Measurements from ENCODE around the gene SLC4A2. TPM values are rescaled to one million over a fixed set of nuclear protein-coding genes. Genes with fewer than 3 reads are reported as not detected.
"Not testable (repeated sequence)": the region's sequence is repeated elsewhere in the genome, so short reads cannot be mapped to it uniquely, and the experiment has no call there.

SLC4A2 gene
- polyA plus RNA-seq, 2 donors, result 35.7 to 45.5 TPM

GRCh38 chr7:151023232-151023631 lies 36.2 kb upstream of the SLC4A2 start:
- peak overlapping the region; percentile 20 to 54 for H3K4me3 ChIP-seq (ENCODE audit: low read depth in 1 of 2, low read length in 2 of 2)
- peaks cover 0 to 7% of the 10 kb centered on the region in 2 donors for H3K27me3 ChIP-seq (ENCODE audit: control insufficient read depth in 1 of 2, insufficient read depth in 2 of 2, low read length in 2 of 2)
- H3K4me1 ChIP-seq (ENCODE audit: control insufficient read depth in 2 of 2, insufficient read depth in 2 of 2, low read length in 1 of 2), result peaks cover 0 to 11% of the 10 kb centered on the region in 2 donors
- peaks cover 0 to 5% of the 10 kb centered on the region in 2 donors for H3K9me3 ChIP-seq (ENCODE audit: control insufficient read depth in 2 of 2, insufficient read depth in 1 of 2, low read depth in 1 of 2, low read length in 1 of 2)
- no peaks in the 10 kb centered on the region for H3K36me3 ChIP-seq (ENCODE audit: control insufficient read depth in 2 of 2, insufficient read depth in 2 of 2, low read length in 1 of 2)
- 77 to 85% methylated on average over 10 of the region's 10 CpGs for WGBS, 2 donors
- H3K27ac ChIP-seq (ENCODE audit: low read depth in 2 of 2, low read length in 1 of 2), result no peak overlapping the region

DNA sequence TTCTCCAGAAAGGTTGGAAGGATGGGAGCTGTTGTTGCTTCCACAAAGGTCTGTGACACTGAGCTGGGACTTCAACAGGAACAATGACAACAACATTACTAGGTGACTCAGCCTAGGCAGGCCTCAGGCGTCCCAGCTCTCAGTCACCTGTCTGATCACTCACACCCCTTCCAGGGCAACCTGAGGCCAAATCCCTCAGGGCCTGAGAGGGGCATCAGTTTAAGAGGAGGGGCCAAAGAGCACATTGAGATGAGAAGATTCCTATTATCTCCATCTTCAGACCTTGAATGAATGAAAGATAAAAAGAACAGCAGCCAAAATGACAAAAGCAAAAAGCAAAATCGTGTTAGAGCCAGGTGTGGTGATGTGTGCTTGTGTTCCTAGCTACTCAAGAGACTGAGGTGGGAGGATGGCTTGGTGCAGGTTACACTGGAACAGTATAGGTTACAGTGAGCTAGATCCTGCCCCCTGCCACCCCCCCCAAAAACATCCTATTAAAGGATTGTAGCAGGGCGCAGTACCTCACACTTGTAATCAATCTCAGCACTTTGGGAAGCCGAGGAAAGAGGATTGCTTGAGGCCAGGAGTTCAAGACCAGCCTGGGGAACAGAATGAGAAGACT lies 34.8 kb upstream of the SLC4A2 start, which contains the start of gene ATG9B:
Gene ATG9B (minus strand): TSS at position 60 of the 622 bp plus-strand sequence. CDS start 71 bp downstream, outside the sequence.
- peak within 1 kb of the TSS; percentile 35 to 63 for H3K27ac ChIP-seq (ENCODE audit: low read depth in 2 of 2, low read length in 1 of 2)
- peaks cover 0 to 4% of the 10 kb centered on the region in 2 donors for H3K27me3 ChIP-seq (ENCODE audit: control insufficient read depth in 1 of 2, insufficient read depth in 2 of 2, low read length in 2 of 2)
- H3K4me1 ChIP-seq (ENCODE audit: control insufficient read depth in 2 of 2, insufficient read depth in 2 of 2, low read length in 1 of 2), result peaks cover 0 to 2% of the 10 kb centered on the region in 2 donors
- WGBS, 2 donors, result 70 to 76% methylated on average over 4 of the region's 4 CpGs
- H3K9me3 ChIP-seq (ENCODE audit: control insufficient read depth in 2 of 2, insufficient read depth in 1 of 2, low read depth in 1 of 2, low read length in 1 of 2), result no peaks in the 10 kb centered on the region
- no peaks in the 10 kb centered on the region for H3K36me3 ChIP-seq (ENCODE audit: control insufficient read depth in 2 of 2, insufficient read depth in 2 of 2, low read length in 1 of 2)
- H3K4me3 ChIP-seq (ENCODE audit: low read depth in 1 of 2, low read length in 2 of 2), result peak within 1 kb of the TSS; percentile 39 to 54

- H3K27ac ChIP-seq (ENCODE audit: low read depth in 2 of 2, low read length in 1 of 2), result peak overlapping the region; percentile 6 to 86
- WGBS, 2 donors, result 84 to 85% methylated on average over 4 of the region's 4 CpGs
- H3K9me3 ChIP-seq (ENCODE audit: control insufficient read depth in 2 of 2, insufficient read depth in 1 of 2, low read depth in 1 of 2, low read length in 1 of 2), result no peaks in the 10 kb centered on the region
- no peaks in the 10 kb centered on the region for H3K27me3 ChIP-seq (ENCODE audit: control insufficient read depth in 1 of 2, insufficient read depth in 2 of 2, low read length in 2 of 2)
- no peaks in the 10 kb centered on the region for H3K36me3 ChIP-seq (ENCODE audit: control insufficient read depth in 2 of 2, insufficient read depth in 2 of 2, low read length in 1 of 2)
- no peak overlapping the region for H3K4me3 ChIP-seq (ENCODE audit: low read depth in 1 of 2, low read length in 2 of 2)
- peaks cover 0 to 2% of the 10 kb centered on the region in 2 donors for H3K4me1 ChIP-seq (ENCODE audit: control insufficient read depth in 2 of 2, insufficient read depth in 2 of 2, low read length in 1 of 2)
Measured at GRCh38 chr7:151025924-151026671, 33.3 kb upstream of the SLC4A2 start.

- H3K4me1 ChIP-seq (ENCODE audit: control insufficient read depth in 2 of 2, insufficient read depth in 2 of 2, low read length in 1 of 2); H3K36me3 ChIP-seq (ENCODE audit: control insufficient read depth in 2 of 2, insufficient read depth in 2 of 2, low read length in 1 of 2); H3K9me3 ChIP-seq (ENCODE audit: control insufficient read depth in 2 of 2, insufficient read depth in 1 of 2, low read depth in 1 of 2, low read length in 1 of 2); H3K27me3 ChIP-seq (ENCODE audit: control insufficient read depth in 1 of 2, insufficient read depth in 2 of 2, low read length in 2 of 2): not testable (repeated sequence)
- Histone ChIP-seq H3K27ac (ENCODE audit: low read depth in 2 of 2, low read length in 1 of 2) (peak overlapping the region; percentile 88 to 97), H3K4me3 (ENCODE audit: low read depth in 1 of 2, low read length in 2 of 2) (peak overlapping the region in 1 of 2 donors; percentile 85)
- 40 to 48% methylated on average over 19 of the region's 19 CpGs for WGBS, 2 donors
Measured at GRCh38 chr7:151026771-151027727, 32.3 kb upstream of the SLC4A2 start.

DNA sequence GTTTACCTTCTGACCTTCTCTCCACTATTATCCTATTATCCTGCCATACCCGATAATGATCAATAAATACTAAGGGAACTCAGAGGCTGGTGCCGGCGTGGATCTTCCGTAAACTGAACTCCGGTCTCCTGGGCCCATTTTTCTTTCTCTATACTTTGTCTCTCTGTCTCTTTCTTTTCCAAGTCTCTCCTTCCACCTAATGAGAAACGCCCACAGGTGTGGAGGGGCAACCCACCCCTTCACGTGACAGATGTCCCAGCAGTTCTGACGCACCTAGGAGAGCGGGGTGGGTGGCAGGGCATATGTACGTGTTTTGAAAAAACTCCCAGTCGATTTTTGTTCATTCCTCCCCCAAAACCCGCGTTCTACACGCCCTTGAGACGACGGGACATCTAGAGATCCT lies 31.7 kb upstream of the SLC4A2 start:
- Histone ChIP-seq H3K4me3 (ENCODE audit: low read depth in 1 of 2, low read length in 2 of 2) (peak overlapping the region; percentile 30 to 85), H3K27ac (ENCODE audit: low read depth in 2 of 2, low read length in 1 of 2) (peak overlapping the region; percentile 88 to 97)
- H3K9me3 ChIP-seq (ENCODE audit: control insufficient read depth in 2 of 2, insufficient read depth in 1 of 2, low read depth in 1 of 2, low read length in 1 of 2); H3K36me3 ChIP-seq (ENCODE audit: control insufficient read depth in 2 of 2, insufficient read depth in 2 of 2, low read length in 1 of 2); H3K4me1 ChIP-seq (ENCODE audit: control insufficient read depth in 2 of 2, insufficient read depth in 2 of 2, low read length in 1 of 2); H3K27me3 ChIP-seq (ENCODE audit: control insufficient read depth in 1 of 2, insufficient read depth in 2 of 2, low read length in 2 of 2): not testable (repeated sequence)
- 8% methylated on average over 16 of the region's 16 CpGs for WGBS, 2 donors

- 0 to 1% methylated on average over 52 to 53 of the region's 53 CpGs for WGBS, 2 donors
- Histone ChIP-seq H3K36me3 (ENCODE audit: control insufficient read depth in 2 of 2, insufficient read depth in 2 of 2, low read length in 1 of 2) (peaks cover 2 to 3% of the 10 kb centered on the region in 2 donors), H3K27ac (ENCODE audit: low read depth in 2 of 2, low read length in 1 of 2) (peak within 1 kb of the TSS; percentile 90 to 97), H3K4me3 (ENCODE audit: low read depth in 1 of 2, low read length in 2 of 2) (peak within 1 kb of the TSS; percentile 81 to 85), H3K27me3 (ENCODE audit: control insufficient read depth in 1 of 2, insufficient read depth in 2 of 2, low read length in 2 of 2) (no peaks in the 10 kb centered on the region), H3K9me3 (ENCODE audit: control insufficient read depth in 2 of 2, insufficient read depth in 1 of 2, low read depth in 1 of 2, low read length in 1 of 2) (no peaks in the 10 kb centered on the region), H3K4me1 (ENCODE audit: control insufficient read depth in 2 of 2, insufficient read depth in 2 of 2, low read length in 1 of 2) (peaks cover 0 to 2% of the 10 kb centered on the region in 2 donors)
Measured at GRCh38 chr7:151028131-151028947, 31.1 kb upstream of the SLC4A2 start, which contains the start of gene ABCB8. Gene ABCB8, plus strand, starts transcription at chr7:151028450. Its CDS starts 66 bp downstream, at chr7:151028516.

GRCh38 chr7:151028948-151029501 lies 30.4 kb upstream of the SLC4A2 start:
- H3K4me3 ChIP-seq (ENCODE audit: low read depth in 1 of 2, low read length in 2 of 2), result peak overlapping the region; percentile 81 to 85
- peaks cover 3 to 6% of the 10 kb centered on the region in 2 donors for H3K36me3 ChIP-seq (ENCODE audit: control insufficient read depth in 2 of 2, insufficient read depth in 2 of 2, low read length in 1 of 2)
- 50 to 54% methylated on average over 17 of the region's 17 CpGs for WGBS, 2 donors
- no peaks in the 10 kb centered on the region for H3K9me3 ChIP-seq (ENCODE audit: control insufficient read depth in 2 of 2, insufficient read depth in 1 of 2, low read depth in 1 of 2, low read length in 1 of 2)
- peak overlapping the region; percentile 90 to 96 for H3K27ac ChIP-seq (ENCODE audit: low read depth in 2 of 2, low read length in 1 of 2)
- peaks cover 0 to 2% of the 10 kb centered on the region in 2 donors for H3K4me1 ChIP-seq (ENCODE audit: control insufficient read depth in 2 of 2, insufficient read depth in 2 of 2, low read length in 1 of 2)
- H3K27me3 ChIP-seq (ENCODE audit: control insufficient read depth in 1 of 2, insufficient read depth in 2 of 2, low read length in 2 of 2), result no peaks in the 10 kb centered on the region

GRCh38 chr7:151031011-151031410 lies 28.4 kb upstream of the SLC4A2 start:
- 92 to 93% methylated on average over 4 of the region's 4 CpGs for WGBS, 2 donors
- Histone ChIP-seq H3K27ac (ENCODE audit: low read depth in 2 of 2, low read length in 1 of 2) (no peak overlapping the region), H3K4me1 (ENCODE audit: control insufficient read depth in 2 of 2, insufficient read depth in 2 of 2, low read length in 1 of 2) (peaks cover 0 to 2% of the 10 kb centered on the region in 2 donors), H3K4me3 (ENCODE audit: low read depth in 1 of 2, low read length in 2 of 2) (no peak overlapping the region), H3K9me3 (ENCODE audit: control insufficient read depth in 2 of 2, insufficient read depth in 1 of 2, low read depth in 1 of 2, low read length in 1 of 2) (no peaks in the 10 kb centered on the region), H3K27me3 (ENCODE audit: control insufficient read depth in 1 of 2, insufficient read depth in 2 of 2, low read length in 2 of 2) (no peaks in the 10 kb centered on the region), H3K36me3 (ENCODE audit: control insufficient read depth in 2 of 2, insufficient read depth in 2 of 2, low read length in 1 of 2) (peaks cover 11 to 22% of the 10 kb centered on the region in 2 donors)
